ENCODE results near the gene GRP. TPM values are rescaled to one million over a fixed set of nuclear protein-coding genes. Genes with fewer than 3 reads are reported as not detected.

Gene GRP
- total RNA-seq, 1 donor from 2014 or later: not detected

- peaks cover 1% of the 10 kb centered on the region for H3K27me3 Mint-ChIP-seq (ENCODE audit: unreplicated experiment)
- no peak overlapping the region for H3K27ac Mint-ChIP-seq (ENCODE audit: unreplicated experiment)
- H3K9me3 Mint-ChIP-seq (ENCODE audit: unreplicated experiment): no peaks in the 10 kb centered on the region
- DNase-seq: no peak
- TF ChIP-seq, protein P1, sequence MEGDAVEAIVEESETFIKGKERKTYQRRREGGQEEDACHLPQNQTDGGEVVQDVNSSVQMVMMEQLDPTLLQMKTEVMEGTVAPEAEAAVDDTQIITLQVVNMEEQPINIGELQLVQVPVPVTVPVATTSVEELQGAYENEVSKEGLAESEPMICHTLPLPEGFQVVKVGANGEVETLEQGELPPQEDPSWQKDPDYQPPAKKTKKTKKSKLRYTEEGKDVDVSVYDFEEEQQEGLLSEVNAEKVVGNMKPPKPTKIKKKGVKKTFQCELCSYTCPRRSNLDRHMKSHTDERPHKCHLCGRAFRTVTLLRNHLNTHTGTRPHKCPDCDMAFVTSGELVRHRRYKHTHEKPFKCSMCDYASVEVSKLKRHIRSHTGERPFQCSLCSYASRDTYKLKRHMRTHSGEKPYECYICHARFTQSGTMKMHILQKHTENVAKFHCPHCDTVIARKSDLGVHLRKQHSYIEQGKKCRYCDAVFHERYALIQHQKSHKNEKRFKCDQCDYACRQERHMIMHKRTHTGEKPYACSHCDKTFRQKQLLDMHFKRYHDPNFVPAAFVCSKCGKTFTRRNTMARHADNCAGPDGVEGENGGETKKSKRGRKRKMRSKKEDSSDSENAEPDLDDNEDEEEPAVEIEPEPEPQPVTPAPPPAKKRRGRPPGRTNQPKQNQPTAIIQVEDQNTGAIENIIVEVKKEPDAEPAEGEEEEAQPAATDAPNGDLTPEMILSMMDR (IDR thresholded peaks at IDR 0.05; ENCODE audit: partially characterized antibody, unreplicated experiment): no peak
- no peak overlapping the region for H3K4me3 Mint-ChIP-seq (ENCODE audit: unreplicated experiment)
- H3K36me3 Mint-ChIP-seq (ENCODE audit: unreplicated experiment): peaks cover 13% of the 10 kb centered on the region
- no peaks in the 10 kb centered on the region for H3K4me1 Mint-ChIP-seq (ENCODE audit: low read depth, unreplicated experiment)
Measured at GRCh38 chr18:59189008-59189407, 30.9 kb upstream of the GRP start.

- no peaks in the 10 kb centered on the region for H3K9me3 Mint-ChIP-seq (ENCODE audit: unreplicated experiment)
- DNase-seq: no peak
- TF ChIP-seq, protein P1 (IDR thresholded peaks at IDR 0.05; ENCODE audit: partially characterized antibody, unreplicated experiment): no peak
- no peak overlapping the region for H3K27ac Mint-ChIP-seq (ENCODE audit: unreplicated experiment)
- H3K36me3 Mint-ChIP-seq (ENCODE audit: unreplicated experiment): peaks cover 13% of the 10 kb centered on the region
- no peaks in the 10 kb centered on the region for H3K4me1 Mint-ChIP-seq (ENCODE audit: low read depth, unreplicated experiment)
- no peaks in the 10 kb centered on the region for H3K27me3 Mint-ChIP-seq (ENCODE audit: unreplicated experiment)
- no peak overlapping the region for H3K4me3 Mint-ChIP-seq (ENCODE audit: unreplicated experiment)
Measured at GRCh38 chr18:59189746-59190145, 30.2 kb upstream of the GRP start.

DNA sequence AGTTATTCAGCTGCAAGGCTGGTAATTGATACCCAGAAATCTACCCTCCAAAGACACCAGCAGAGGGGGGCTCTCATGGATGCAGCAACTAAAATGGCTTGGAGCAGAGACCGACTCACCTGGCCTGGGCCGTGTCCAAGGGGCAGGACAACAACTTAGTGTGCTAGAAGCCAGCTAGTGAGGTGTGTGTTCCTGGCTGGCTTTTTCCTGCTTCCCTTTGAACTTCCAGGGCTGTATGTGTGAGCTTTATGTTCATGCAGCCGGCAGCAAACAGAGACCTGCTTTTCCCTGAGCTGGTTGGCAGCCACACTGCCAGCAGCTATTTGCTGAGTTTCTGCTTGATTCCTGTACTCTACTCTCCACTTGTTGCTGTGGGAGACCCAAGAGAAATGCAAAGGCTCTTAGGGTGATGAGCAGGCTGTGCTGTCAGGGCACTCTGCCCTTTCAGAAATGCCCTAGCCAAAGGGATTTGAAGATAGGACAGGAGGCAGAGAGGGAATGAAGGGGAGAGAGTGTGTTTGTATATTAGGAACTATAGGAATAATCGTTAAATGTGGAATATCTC lies 23.7 kb upstream of the GRP start:
- TF ChIP-seq, protein P1 (IDR thresholded peaks at IDR 0.05; ENCODE audit: partially characterized antibody, unreplicated experiment): no peak
- Mint-ChIP-seq H3K4me1 (ENCODE audit: low read depth, unreplicated experiment) (no peaks in the 10 kb centered on the region), H3K27me3 (ENCODE audit: unreplicated experiment) (peaks cover 4% of the 10 kb centered on the region), H3K36me3 (ENCODE audit: unreplicated experiment) (no peaks in the 10 kb centered on the region), H3K27ac (ENCODE audit: unreplicated experiment) (no peak overlapping the region), H3K9me3 (ENCODE audit: unreplicated experiment) (peaks cover 1% of the 10 kb centered on the region), H3K4me3 (ENCODE audit: unreplicated experiment) (no peak overlapping the region)
- DNase-seq: no peak

DNA sequence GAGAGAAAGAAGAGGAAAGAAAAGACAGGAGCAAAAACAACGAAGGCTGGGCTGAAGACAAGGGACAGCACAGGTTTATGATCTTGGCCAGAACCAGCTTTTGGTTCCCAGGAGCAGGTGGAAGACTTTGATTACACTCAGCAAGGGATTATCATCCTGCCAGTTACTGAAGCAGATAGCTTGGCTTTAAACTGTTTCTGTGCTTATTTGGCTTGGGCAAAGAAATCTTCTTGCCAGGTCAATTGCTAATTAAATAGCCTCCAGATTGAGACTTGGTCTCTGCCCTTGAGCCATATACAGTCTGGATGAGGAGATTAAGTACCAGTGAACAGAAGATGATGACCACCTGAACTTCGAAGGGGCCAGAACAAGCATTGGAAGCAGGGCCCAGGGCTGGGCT lies 22.3 kb upstream of the GRP start:
- Mint-ChIP-seq H3K4me1 (ENCODE audit: low read depth, unreplicated experiment) (no peaks in the 10 kb centered on the region), H3K4me3 (ENCODE audit: unreplicated experiment) (no peak overlapping the region), H3K27ac (ENCODE audit: unreplicated experiment) (no peak overlapping the region), H3K27me3 (ENCODE audit: unreplicated experiment) (peaks cover 6% of the 10 kb centered on the region), H3K36me3 (ENCODE audit: unreplicated experiment) (no peaks in the 10 kb centered on the region), H3K9me3 (ENCODE audit: unreplicated experiment) (peaks cover 1% of the 10 kb centered on the region)
- TF ChIP-seq, protein P1 (IDR thresholded peaks at IDR 0.05; ENCODE audit: partially characterized antibody, unreplicated experiment): no peak
- no peak for DNase-seq

GRCh38 chr18:59198215-59198614 lies 21.7 kb upstream of the GRP start:
- Mint-ChIP-seq H3K27me3 (ENCODE audit: unreplicated experiment) (peaks cover 6% of the 10 kb centered on the region), H3K36me3 (ENCODE audit: unreplicated experiment) (no peaks in the 10 kb centered on the region), H3K27ac (ENCODE audit: unreplicated experiment) (no peak overlapping the region), H3K9me3 (ENCODE audit: unreplicated experiment) (peaks cover 1% of the 10 kb centered on the region), H3K4me3 (ENCODE audit: unreplicated experiment) (no peak overlapping the region), H3K4me1 (ENCODE audit: low read depth, unreplicated experiment) (no peaks in the 10 kb centered on the region)
- DNase-seq: no peak
- TF ChIP-seq, protein P1 (IDR thresholded peaks at IDR 0.05; ENCODE audit: partially characterized antibody, unreplicated experiment): no peak
